ENCODE results near the gene SOST.

SOST gene

DNA sequence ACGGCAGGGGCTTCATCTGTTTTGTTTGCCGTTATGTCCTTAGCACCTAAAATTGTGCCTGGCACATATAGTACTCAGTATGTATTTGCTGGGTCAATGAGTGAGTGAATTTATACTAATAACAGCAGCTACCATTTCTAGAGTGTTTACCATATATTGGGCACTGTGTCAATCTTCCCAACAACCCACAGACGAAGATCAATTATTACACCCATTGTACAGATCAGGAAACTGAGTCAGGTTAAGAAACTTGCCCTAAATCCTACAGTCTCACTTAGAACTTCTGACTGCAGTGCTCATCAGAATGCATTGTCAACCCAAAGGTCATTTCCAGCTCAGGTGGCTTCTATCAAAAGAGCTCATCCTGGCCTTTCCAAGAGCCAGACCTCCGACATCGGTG lies 52.4 kb downstream of the SOST start:
- Histone ChIP-seq H3K27ac (ENCODE audit: extremely low read depth, low read depth, low read length) (no peak overlapping the region), H3K9me3 (ENCODE audit: control insufficient read depth, insufficient read depth, low read depth, low read length) (no peaks in the 10 kb centered on the region), H3K4me1 (ENCODE audit: control insufficient read depth, insufficient read depth, low read length) (no peaks in the 10 kb centered on the region), H3K4me3 (ENCODE audit: low read depth, low read length) (no peak overlapping the region), H3K36me3 (ENCODE audit: control insufficient read depth in 2 of 2, insufficient read depth in 1 of 2, low read length in 2 of 2) (no peaks in the 10 kb centered on the region)
- ChIA-PET POLR2A (no interaction called here), CTCF (interaction anchor here (3.0 kb wide), 1 partner anchor 12 kb away, joined by 16 read pairs; no protein-coding TSS in a partner anchor)
- TF ChIP-seq, protein P1, sequence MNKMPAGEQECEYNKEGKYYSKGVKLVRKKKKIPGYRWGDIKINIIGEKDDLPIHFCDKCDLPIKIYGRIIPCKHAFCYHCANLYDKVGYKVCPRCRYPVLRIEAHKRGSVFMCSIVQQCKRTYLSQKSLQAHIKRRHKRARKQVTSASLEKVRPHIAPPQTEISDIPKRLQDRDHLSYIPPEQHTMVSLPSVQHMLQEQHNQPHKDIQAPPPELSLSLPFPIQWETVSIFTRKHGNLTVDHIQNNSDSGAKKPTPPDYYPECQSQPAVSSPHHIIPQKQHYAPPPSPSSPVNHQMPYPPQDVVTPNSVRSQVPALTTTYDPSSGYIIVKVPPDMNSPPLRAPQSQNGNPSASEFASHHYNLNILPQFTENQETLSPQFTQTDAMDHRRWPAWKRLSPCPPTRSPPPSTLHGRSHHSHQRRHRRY (tag by site-specific recombination; IDR thresholded peaks at IDR 0.05): no peak
- TF ChIP-seq ZNF585B (tag by site-specific recombination; IDR thresholded peaks at IDR 0.05) (no peak), ZNF394 (tag by site-specific recombination; IDR thresholded peaks at IDR 0.05; ENCODE audit: borderline replicate concordance) (no peak), ZNF404 (tag by site-specific recombination; IDR thresholded peaks at IDR 0.05) (no peak), ZNF174 (tag by site-specific recombination; IDR thresholded peaks at IDR 0.05) (no peak), HOXD13 (CRISPR knock-in tag; IDR thresholded peaks at IDR 0.05; ENCODE audit: borderline replicate concordance) (no peak), ZNF549 (tag by site-specific recombination; IDR thresholded peaks at IDR 0.05) (no peak), ZNF707 (tag by site-specific recombination; IDR thresholded peaks at IDR 0.05) (no peak), REPIN1 (tag by site-specific recombination; IDR thresholded peaks at IDR 0.05; ENCODE audit: low read depth) (no peak), ZNF555 (tag by site-specific recombination; conservative IDR thresholded peaks at IDR 0.05) (no peak), EGR2 (tag by site-specific recombination; IDR thresholded peaks at IDR 0.05; ENCODE audit: low read depth) (no peak), PRDM1 (tag by site-specific recombination; IDR thresholded peaks at IDR 0.05) (no peak), YY2 (tag by site-specific recombination; IDR thresholded peaks at IDR 0.05) (no peak), MEIS1 (CRISPR knock-in tag; IDR thresholded peaks at IDR 0.05; ENCODE audit: borderline replicate concordance) (no peak)
- TF ChIP-seq, protein P2, sequence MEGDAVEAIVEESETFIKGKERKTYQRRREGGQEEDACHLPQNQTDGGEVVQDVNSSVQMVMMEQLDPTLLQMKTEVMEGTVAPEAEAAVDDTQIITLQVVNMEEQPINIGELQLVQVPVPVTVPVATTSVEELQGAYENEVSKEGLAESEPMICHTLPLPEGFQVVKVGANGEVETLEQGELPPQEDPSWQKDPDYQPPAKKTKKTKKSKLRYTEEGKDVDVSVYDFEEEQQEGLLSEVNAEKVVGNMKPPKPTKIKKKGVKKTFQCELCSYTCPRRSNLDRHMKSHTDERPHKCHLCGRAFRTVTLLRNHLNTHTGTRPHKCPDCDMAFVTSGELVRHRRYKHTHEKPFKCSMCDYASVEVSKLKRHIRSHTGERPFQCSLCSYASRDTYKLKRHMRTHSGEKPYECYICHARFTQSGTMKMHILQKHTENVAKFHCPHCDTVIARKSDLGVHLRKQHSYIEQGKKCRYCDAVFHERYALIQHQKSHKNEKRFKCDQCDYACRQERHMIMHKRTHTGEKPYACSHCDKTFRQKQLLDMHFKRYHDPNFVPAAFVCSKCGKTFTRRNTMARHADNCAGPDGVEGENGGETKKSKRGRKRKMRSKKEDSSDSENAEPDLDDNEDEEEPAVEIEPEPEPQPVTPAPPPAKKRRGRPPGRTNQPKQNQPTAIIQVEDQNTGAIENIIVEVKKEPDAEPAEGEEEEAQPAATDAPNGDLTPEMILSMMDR (tag by site-specific recombination; IDR thresholded peaks at IDR 0.05): no peak
- TF ChIP-seq, protein P3, sequence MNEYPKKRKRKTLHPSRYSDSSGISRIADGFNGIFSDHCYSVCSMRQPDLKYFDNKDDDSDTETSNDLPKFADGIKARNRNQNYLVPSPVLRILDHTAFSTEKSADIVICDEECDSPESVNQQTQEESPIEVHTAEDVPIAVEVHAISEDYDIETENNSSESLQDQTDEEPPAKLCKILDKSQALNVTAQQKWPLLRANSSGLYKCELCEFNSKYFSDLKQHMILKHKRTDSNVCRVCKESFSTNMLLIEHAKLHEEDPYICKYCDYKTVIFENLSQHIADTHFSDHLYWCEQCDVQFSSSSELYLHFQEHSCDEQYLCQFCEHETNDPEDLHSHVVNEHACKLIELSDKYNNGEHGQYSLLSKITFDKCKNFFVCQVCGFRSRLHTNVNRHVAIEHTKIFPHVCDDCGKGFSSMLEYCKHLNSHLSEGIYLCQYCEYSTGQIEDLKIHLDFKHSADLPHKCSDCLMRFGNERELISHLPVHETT (tag by site-specific recombination; IDR thresholded peaks at IDR 0.05): no peak
